Natural killer cell (primary cell): ENCODE data around the gene TRMT44. TPM values are rescaled to one million over a fixed set of nuclear protein-coding genes. Genes with fewer than 3 reads are reported as not detected.

Source experiments
- ATAC-seq, 3 donors: fragments of 150-1000 bp in 2 of 3; fragments of 200-7000 bp in 1 of 3; cut with Tn5 transposase; 1 replicate in 1 of 3; 2 replicates in 2 of 3; pipeline ENCODE4 v1.10.0; 2021; ENCODE audit warnings: mild to moderate bottlenecking in 2 of 3, moderate library complexity in 2 of 3
- DNase-seq, 2 donors: peaks; one replicate each; pipeline versions ENCODE4 v3.0.0 to v3.0.0-alpha.2; 2013 to 2021; ENCODE audit warnings: mixed read lengths in 1 of 2
- H3K27ac ChIP-seq: one replicate; pipeline ENCODE4 v1.5.1; 2013; ENCODE audit warnings: mild to moderate bottlenecking, low read length
- H3K27me3 ChIP-seq: one replicate; pipeline ENCODE4 v1.6.1; 2013; ENCODE audit warnings: low read length; ENCODE audit not compliant: control insufficient read depth, insufficient read depth
- H3K36me3 ChIP-seq: one replicate; pipeline ENCODE4 v1.6.1; 2013; ENCODE audit warnings: low read length; ENCODE audit not compliant: control insufficient read depth, insufficient read depth
- H3K4me1 ChIP-seq: one replicate; pipeline ENCODE4 v1.6.1; 2013; ENCODE audit warnings: low read length; ENCODE audit not compliant: control insufficient read depth, insufficient read depth
- H3K4me3 ChIP-seq: one replicate; pipeline ENCODE4 v1.5.1; 2013; ENCODE audit warnings: low read length
- H3K9me3 ChIP-seq: one replicate; pipeline ENCODE4 v1.6.1; 2013; ENCODE audit warnings: low read length; ENCODE audit not compliant: control insufficient read depth, insufficient read depth
- H3K27ac Mint-ChIP-seq, 2 donors: one replicate each; pipeline ENCODE4 v1.8.0; 2022; ENCODE audit warnings: mild to moderate bottlenecking in 2 of 2, mixed read lengths in 2 of 2, moderate library complexity in 1 of 2
- H3K27me3 Mint-ChIP-seq, 2 donors: one replicate each; pipeline ENCODE4 v1.8.0; 2022; ENCODE audit warnings: low read depth in 2 of 2, mixed read lengths in 2 of 2
- H3K36me3 Mint-ChIP-seq: one replicate; pipeline ENCODE4 v1.8.0; 2022; ENCODE audit warnings: mixed read lengths
- H3K4me1 Mint-ChIP-seq, 2 donors: one replicate each; pipeline ENCODE4 v1.8.0; 2022; ENCODE audit warnings: mixed read lengths in 2 of 2
- H3K4me3 Mint-ChIP-seq: one replicate; pipeline ENCODE4 v1.8.0; 2022; ENCODE audit warnings: mild to moderate bottlenecking, moderate library complexity, mixed read lengths
- H3K9me3 Mint-ChIP-seq, 2 donors: one replicate each; pipeline ENCODE4 v1.8.0; 2022; ENCODE audit warnings: mixed read lengths in 2 of 2
- CTCF ChIP-seq: fragments of 200-600 bp; IDR thresholded peaks from one replicate; pipeline ENCODE4 v1.8.0; 2022; ENCODE audit warnings: antibody characterized with exemption
- WGBS: methylation state at CpG from one replicate; pipeline ENCODE4 v1.1.7; 2013; ENCODE audit warnings: missing lambda C conversion rate; ENCODE audit not compliant: insufficient coverage; 5-methylcytosine and 5-hydroxymethylcytosine counted together
- intact Hi-C: fragments of 100-400 bp; cut with micrococcal nuclease; formaldehyde crosslinking; loops from one replicate; pipeline ENCODE4 v1.14.2; 2022
- total RNA-seq, 4 donors: library from RNA; stranded (reverse); fragments of 120-200 nt in 1 of 4; gene quantifications; one replicate each; pipeline versions ENCODE4 v1.2.3 to v1.2.4, GENCODE V29; 2013 to 2022

Gene TRMT44
- total RNA-seq, 3 donors from 2014 or later (not counting 1 experiment from before 2014, with no cell fraction given) = 24.4 to 37.5 (median 34.3) TPM

- Mint-ChIP-seq H3K36me3 (no peaks in the 10 kb centered on the region), H3K27me3 (no peaks in the 10 kb centered on the region), H3K9me3 (no peaks in the 10 kb centered on the region), H3K4me1 (no peaks in the 10 kb centered on the region), H3K4me3 (no peak overlapping the region), H3K27ac (no peak overlapping the region)
- no peak for DNase-seq
- H3K9me3 ChIP-seq = no peaks in the 10 kb centered on the region
- no peaks in the 10 kb centered on the region for H3K27me3 ChIP-seq
- H3K4me1 ChIP-seq = no peaks in the 10 kb centered on the region
- TF ChIP-seq CTCF = no peak
- no peaks in the 10 kb centered on the region for H3K36me3 ChIP-seq
- no peak overlapping the region for H3K4me3 ChIP-seq
- no peak overlapping the region for H3K27ac ChIP-seq
- intact Hi-C loops = no loop called here
- ATAC-seq = no peak
- 72% methylated on average over 13 of the region's 13 CpGs for WGBS
Observed at GRCh38 chr4:8523175-8523574, 82.6 kb downstream of the TRMT44 start.

- 83% methylated on average over 3 of the region's 3 CpGs for WGBS
- Histone ChIP-seq H3K4me1 (no peaks in the 10 kb centered on the region), H3K9me3 (no peaks in the 10 kb centered on the region), H3K4me3 (no peak overlapping the region), H3K36me3 (no peaks in the 10 kb centered on the region), H3K27ac (no peak overlapping the region), H3K27me3 (no peaks in the 10 kb centered on the region)
- DNase-seq (no peak), ATAC-seq (no peak)
- Mint-ChIP-seq H3K4me3 (no peak overlapping the region), H3K4me1 (no peaks in the 10 kb centered on the region), H3K36me3 (no peaks in the 10 kb centered on the region), H3K27me3 (no peaks in the 10 kb centered on the region), H3K27ac (no peak overlapping the region), H3K9me3 (no peaks in the 10 kb centered on the region)
- TF ChIP-seq CTCF = no peak
- intact Hi-C loops = no loop called here
Observed at GRCh38 chr4:8523766-8524165, 83.2 kb downstream of the TRMT44 start.

GRCh38 chr4:8524595-8525382 is 84.2 kb downstream of the TRMT44 start:
- no peaks in the 10 kb centered on the region for H3K9me3 ChIP-seq
- Mint-ChIP-seq H3K27me3 (no peaks in the 10 kb centered on the region), H3K4me1 (no peaks in the 10 kb centered on the region), H3K4me3 (no peak overlapping the region), H3K27ac (no peak overlapping the region), H3K36me3 (no peaks in the 10 kb centered on the region), H3K9me3 (no peaks in the 10 kb centered on the region)
- 79% methylated on average over 12 of the region's 12 CpGs for WGBS
- ATAC-seq (no peak), DNase-seq (no peak)
- H3K27ac ChIP-seq = no peak overlapping the region
- no peak for TF ChIP-seq CTCF
- no peaks in the 10 kb centered on the region for H3K36me3 ChIP-seq
- intact Hi-C loops = no loop called here
- no peaks in the 10 kb centered on the region for H3K27me3 ChIP-seq
- H3K4me1 ChIP-seq = no peaks in the 10 kb centered on the region
- H3K4me3 ChIP-seq = no peak overlapping the region
